Diencephalon (tissue), 1 donor: Measurements from ENCODE around the gene TEX28. TPM values are rescaled to one million over a fixed set of nuclear protein-coding genes. Genes with fewer than 3 reads are reported as not detected.

Experiments
- total RNA-seq: library from RNA; depleted of rRNA; stranded (reverse); fragments of >200 nt; gene quantifications from one replicate; pipeline ENCODE4 v1.2.3, GENCODE V29; 2014

The TEX28 gene, protein sequence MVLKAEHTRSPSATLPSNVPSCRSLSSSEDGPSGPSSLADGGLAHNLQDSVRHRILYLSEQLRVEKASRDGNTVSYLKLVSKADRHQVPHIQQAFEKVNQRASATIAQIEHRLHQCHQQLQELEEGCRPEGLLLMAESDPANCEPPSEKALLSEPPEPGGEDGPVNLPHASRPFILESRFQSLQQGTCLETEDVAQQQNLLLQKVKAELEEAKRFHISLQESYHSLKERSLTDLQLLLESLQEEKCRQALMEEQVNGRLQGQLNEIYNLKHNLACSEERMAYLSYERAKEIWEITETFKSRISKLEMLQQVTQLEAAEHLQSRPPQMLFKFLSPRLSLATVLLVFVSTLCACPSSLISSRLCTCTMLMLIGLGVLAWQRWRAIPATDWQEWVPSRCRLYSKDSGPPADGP
- not detected for total RNA-seq

DNA sequence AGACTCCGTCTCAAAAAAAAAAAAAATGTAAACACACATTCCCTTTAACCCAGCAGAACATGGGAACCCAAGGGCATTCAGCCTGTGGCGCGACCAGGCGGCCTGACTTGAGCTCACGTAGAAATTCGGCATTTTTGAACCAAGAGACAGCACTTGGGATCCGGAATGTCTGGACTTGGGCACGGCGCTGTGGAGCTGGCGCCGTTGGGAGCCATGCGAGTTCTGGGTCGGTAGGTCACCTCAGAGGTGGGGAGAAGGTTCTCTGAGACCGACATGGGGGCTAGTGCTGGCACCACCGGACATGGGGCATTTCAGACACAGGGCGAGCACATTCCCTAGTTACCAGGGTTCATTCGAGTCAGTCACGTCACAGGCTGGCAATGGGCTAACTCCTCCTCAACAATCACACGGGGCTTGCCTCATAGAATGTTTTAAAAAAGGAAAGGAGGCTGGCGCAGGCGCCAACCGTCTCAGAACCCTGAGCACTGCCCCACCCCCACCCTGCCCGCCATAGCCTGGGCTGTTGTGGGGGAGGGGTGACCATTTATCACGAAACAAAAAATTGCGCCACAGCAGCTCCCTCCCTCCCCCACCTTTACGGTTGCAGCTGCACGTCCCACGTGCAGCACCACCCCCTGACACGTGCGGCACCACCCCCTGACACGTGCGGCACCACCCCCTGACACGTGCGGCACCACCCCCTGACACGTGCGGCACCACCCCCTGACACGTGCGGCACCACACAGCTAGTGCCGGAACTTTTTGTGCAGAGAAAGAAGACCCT lies at the start of gene TEX28:
Gene TEX28, minus strand, starts transcription at position 334 of the 784 bp plus-strand sequence. CDS start 3,007 bp downstream, outside the sequence.

DNA sequence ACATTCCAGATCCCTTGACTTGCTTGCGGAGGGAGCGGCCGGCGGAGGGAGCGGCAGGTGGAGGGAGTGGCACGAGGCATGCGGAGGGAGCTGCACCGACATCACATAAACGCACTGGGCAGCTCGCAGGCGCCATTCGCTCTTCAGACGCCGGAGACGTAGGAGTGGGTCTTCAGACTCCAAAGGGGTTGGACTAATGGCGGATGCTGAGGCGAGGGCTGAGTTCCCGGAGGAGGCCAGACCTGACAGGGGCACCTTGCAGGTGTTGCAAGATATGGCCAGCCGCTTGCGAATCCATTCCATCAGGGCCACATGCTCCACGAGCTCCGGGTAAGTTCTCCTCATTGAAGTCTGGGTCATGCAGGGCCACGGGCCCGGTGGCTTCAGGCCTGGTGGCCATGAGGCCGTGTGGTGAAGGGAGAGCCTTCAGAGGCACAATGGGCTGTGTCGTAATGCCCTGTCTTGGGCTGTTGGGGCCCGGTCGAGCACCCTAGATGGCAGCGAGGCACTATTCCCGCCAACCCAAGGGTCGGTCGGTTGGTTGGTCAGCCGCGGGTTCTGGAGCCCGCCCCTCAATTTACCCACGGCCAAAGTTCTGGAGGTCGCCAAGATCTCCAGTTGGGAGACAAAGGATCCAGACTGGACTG lies 863 bp upstream of the TEX28 start, which contains the start of gene TKTL1:
Gene TKTL1, plus strand, starts transcription at position 132 of the 647 bp plus-strand sequence. Its CDS starts 65 bp downstream, at position 197.

DNA sequence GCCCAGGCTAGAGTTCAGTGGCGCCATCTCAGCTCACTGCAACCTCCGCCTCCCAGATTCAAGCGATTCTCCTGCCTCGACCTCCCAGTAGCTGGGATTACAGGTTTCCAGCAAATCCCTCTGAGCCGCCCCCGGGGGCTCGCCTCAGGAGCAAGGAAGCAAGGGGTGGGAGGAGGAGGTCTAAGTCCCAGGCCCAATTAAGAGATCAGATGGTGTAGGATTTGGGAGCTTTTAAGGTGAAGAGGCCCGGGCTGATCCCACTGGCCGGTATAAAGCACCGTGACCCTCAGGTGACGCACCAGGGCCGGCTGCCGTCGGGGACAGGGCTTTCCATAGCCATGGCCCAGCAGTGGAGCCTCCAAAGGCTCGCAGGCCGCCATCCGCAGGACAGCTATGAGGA lies 37.6 kb downstream of the TEX28 start, which contains the start of gene OPN1MW3:
Gene OPN1MW3, plus strand, starts transcription at position 301 of the 400 bp plus-strand sequence. Its CDS starts 38 bp downstream, at position 339.

Other genes starting within 250 kb of the TEX28 start
- 33.0 TPM for gene MECP2, start 197.4 kb downstream of the TEX28 start, total RNA-seq
- not detected for gene OPN1LW, start 150.9 kb downstream of the TEX28 start, total RNA-seq
- not detected for gene OPN1MW, start 112.5 kb downstream of the TEX28 start, total RNA-seq
- gene OPN1MW2, start 75.4 kb downstream of the TEX28 start, total RNA-seq: not detected
- gene OPN1MW3, start 37.5 kb downstream of the TEX28 start, total RNA-seq: not detected
- gene TKTL1, start 671 bp upstream of the TEX28 start, total RNA-seq: 0.69 TPM
- 93.4 TPM for gene FLNA, start 79.5 kb upstream of the TEX28 start, total RNA-seq
- 35.8 TPM for gene EMD, start 84.2 kb upstream of the TEX28 start, total RNA-seq
- gene RPL10, start 103.3 kb upstream of the TEX28 start, total RNA-seq: 1,254 TPM
- gene DNASE1L1, start 114.1 kb upstream of the TEX28 start, total RNA-seq: 10.6 TPM
- gene TAFAZZIN, start 116.4 kb upstream of the TEX28 start, total RNA-seq: 12.0 TPM
- gene ATP6AP1, start 133.6 kb upstream of the TEX28 start, total RNA-seq: 83.0 TPM
- 289 TPM for gene GDI1, start 142.0 kb upstream of the TEX28 start, total RNA-seq
- gene FAM50A, start 149.0 kb upstream of the TEX28 start, total RNA-seq: 26.1 TPM
- 20.5 TPM for gene PLXNA3, start 163.2 kb upstream of the TEX28 start, total RNA-seq
- 16.1 TPM for gene LAGE3, start 184.2 kb upstream of the TEX28 start, total RNA-seq
- gene UBL4A, start 191.5 kb upstream of the TEX28 start, total RNA-seq: 35.1 TPM
- 3.5 TPM for gene SLC10A3, start 195.5 kb upstream of the TEX28 start, total RNA-seq
- gene FAM3A, start 221.1 kb upstream of the TEX28 start, total RNA-seq: 15.0 TPM